ENCODE results near the gene NR2F6. TPM values are rescaled to one million over a fixed set of nuclear protein-coding genes. Genes with fewer than 3 reads are reported as not detected.
"Not testable (repeated sequence)": the region's sequence is repeated elsewhere in the genome, so short reads cannot be mapped to it uniquely, and the experiment has no call there.

The NR2F6 gene
- 10 to 100 TPM; 23.7 to 60.1 (median 32.9) TPM for polyA plus RNA-seq (ENCODE audit: insufficient read length in 4 of 4)

GRCh38 chr19:17245535-17245984 is at the start of gene NR2F6:
NR2F6 (minus strand) TSS chr19:17245919; CDS start chr19:17245220, 699 bp downstream.
- DNase-seq (ENCODE audit: low read depth in 4 of 4, low spot score in 3 of 4): no peak

GRCh38 chr19:17294051-17294891 is 48.6 kb upstream of the NR2F6 start:
- DNase-seq (ENCODE audit: low read depth in 4 of 4, low spot score in 3 of 4): no peak

GRCh38 chr19:17293605-17294004 is 47.9 kb upstream of the NR2F6 start:
- DNase-seq (ENCODE audit: low read depth in 4 of 4, low spot score in 3 of 4): no peak

- DNase-seq (ENCODE audit: low read depth in 4 of 4, low spot score in 3 of 4): peak in 1 of 4 donors; percentile 66
Measured at GRCh38 chr19:17292301-17293074, 46.8 kb upstream of the NR2F6 start.

GRCh38 chr19:17289489-17289888 is 43.8 kb upstream of the NR2F6 start:
- no peak for DNase-seq (ENCODE audit: low read depth in 4 of 4, low spot score in 3 of 4)

GRCh38 chr19:17286752-17287151 is 41.0 kb upstream of the NR2F6 start:
- no peak for DNase-seq (ENCODE audit: low read depth in 4 of 4, low spot score in 3 of 4)

- no peak for DNase-seq (ENCODE audit: low read depth in 4 of 4, low spot score in 3 of 4)
Measured at GRCh38 chr19:17286263-17286662, 40.5 kb upstream of the NR2F6 start.

GRCh38 chr19:17285415-17286135 is 39.9 kb upstream of the NR2F6 start:
- DNase-seq (ENCODE audit: low read depth in 4 of 4, low spot score in 3 of 4): no peak

- no peak for DNase-seq (ENCODE audit: low read depth in 4 of 4, low spot score in 3 of 4)
Measured at GRCh38 chr19:17283504-17283996, 37.8 kb upstream of the NR2F6 start.

- peak in 1 of 4 donors; percentile 41 for DNase-seq (ENCODE audit: low read depth in 4 of 4, low spot score in 3 of 4)
Measured at GRCh38 chr19:17282488-17283125, 36.9 kb upstream of the NR2F6 start.

GRCh38 chr19:17281391-17282304 is 35.9 kb upstream of the NR2F6 start, which contains the start of gene ANKLE1:
ANKLE1 (plus strand) TSS chr19:17281901; CDS start chr19:17281921, 20 bp downstream.
- DNase-seq (ENCODE audit: low read depth in 4 of 4, low spot score in 3 of 4): no peak

GRCh38 chr19:17279436-17279835 is 33.7 kb upstream of the NR2F6 start:
- no peak for DNase-seq (ENCODE audit: low read depth in 4 of 4, low spot score in 3 of 4)

- DNase-seq (ENCODE audit: low read depth in 4 of 4, low spot score in 3 of 4): no peak
Measured at GRCh38 chr19:17275441-17276175, 29.9 kb upstream of the NR2F6 start.

GRCh38 chr19:17274892-17275291 is 29.2 kb upstream of the NR2F6 start:
- DNase-seq (ENCODE audit: low read depth in 4 of 4, low spot score in 3 of 4): not testable (repeated sequence)

- DNase-seq (ENCODE audit: low read depth in 4 of 4, low spot score in 3 of 4): no peak
Measured at GRCh38 chr19:17268754-17269153, 23.0 kb upstream of the NR2F6 start.

GRCh38 chr19:17266975-17267788 is 21.5 kb upstream of the NR2F6 start, which contains the start of gene BABAM1:
BABAM1 (plus strand) TSS chr19:17267443; CDS start chr19:17268807, 1,364 bp downstream.
- peak; percentile 94 to 99 (median 96) for DNase-seq (ENCODE audit: low read depth in 4 of 4, low spot score in 3 of 4)

GRCh38 chr19:17266589-17266974 is 20.9 kb upstream of the NR2F6 start:
- no peak for DNase-seq (ENCODE audit: low read depth in 4 of 4, low spot score in 3 of 4)

All from left renal pelvis (tissue), 4 donors.